Heart left ventricle (tissue), 16 donors: Measurements from ENCODE around the gene NPPC. TPM values are rescaled to one million over a fixed set of nuclear protein-coding genes. Genes with fewer than 3 reads are reported as not detected.

Experiments used
- ATAC-seq, 4 donors: fragments of 200-7000 bp; cut with Tn5 transposase; one replicate each; pipeline ENCODE4 v1.9.1; 2020 to 2022; ENCODE audit warnings: moderate library complexity in 4 of 4, mild to moderate bottlenecking in 3 of 4, moderate number of reproducible peaks in 1 of 4
- DNase-seq, 5 donors: peaks; one replicate each; pipeline ENCODE4 v3.0.0-alpha.2; 2020
- H3K27ac ChIP-seq, 12 donors: fragments of 200-600 bp; sonication (generic) in 4 of 12; one replicate each; pipeline versions ENCODE4 v1.5.0 to v1.8.0; 2016 to 2022; ENCODE audit warnings: mild to moderate bottlenecking in 2 of 12
- H3K27me3 ChIP-seq, 9 donors: fragments of 200-600 bp; sonication (generic) in 2 of 9; one replicate each; pipeline versions ENCODE4 v1.5.1 to v1.8.0; 2016 to 2022; ENCODE audit warnings: mild to moderate bottlenecking in 3 of 9
- H3K36me3 ChIP-seq, 9 donors: fragments of 200-600 bp; sonication (generic) in 2 of 9; one replicate each; pipeline versions ENCODE4 v1.5.0 to v1.8.0; 2018 to 2022; ENCODE audit warnings: mild to moderate bottlenecking in 2 of 9
- H3K4me1 ChIP-seq, 12 donors: fragments of 200-600 bp; sonication (generic) in 4 of 12; one replicate each; pipeline versions ENCODE4 v1.5.0 to v1.8.0; 2016 to 2022; ENCODE audit warnings: mild to moderate bottlenecking in 3 of 12
- H3K4me3 ChIP-seq, 12 donors: fragments of 200-600 bp; sonication (generic) in 4 of 12; one replicate each; pipeline versions ENCODE4 v1.5.0 to v1.8.0; 2017 to 2022; ENCODE audit warnings: mild to moderate bottlenecking in 9 of 12, moderate library complexity in 4 of 12
- H3K9me3 ChIP-seq, 12 donors: fragments of 200-600 bp; sonication (generic) in 4 of 12; one replicate each; pipeline versions ENCODE4 v1.5.0 to v1.8.0; 2016 to 2022; ENCODE audit warnings: mild to moderate bottlenecking in 1 of 12
- CTCF ChIP-seq, 12 donors: fragments of 200-600 bp; sonication (generic) in 4 of 12; IDR thresholded peaks; one replicate each; pipeline versions ENCODE4 v1.5.0 to v1.8.0; 2018 to 2022; ENCODE audit warnings: antibody characterized with exemption in 12 of 12, mild to moderate bottlenecking in 5 of 12
- POLR2A ChIP-seq, 2 donors: fragments of 450-650 bp; IDR thresholded peaks; one replicate each; pipeline ENCODE4 v1.6.1; 2017; ENCODE audit warnings: antibody characterized with exemption in 2 of 2, mild to moderate bottlenecking in 2 of 2, moderate library complexity in 2 of 2
- WGBS, 4 donors: extraction: QIAGEN DNeasy Blood & Tissue Kit in 2 of 4; methylation state at CpG; one replicate each; pipeline versions ENCODE4 v1.1.5 to v1.1.7; 2013 to 2018; 5-methylcytosine and 5-hydroxymethylcytosine counted together
- intact Hi-C, 10 donors: fragments of 100-400 bp; cut with DNase I; formaldehyde crosslinking; loops; one replicate each; pipeline versions ENCODE4 v1.11.1 to v1.14.2; 2022
- polyA plus RNA-seq, 2 donors: library from polyadenylated mRNA; stranded (reverse); fragments of 200-250 nt; gene quantifications; one replicate each; pipeline ENCODE4 v1.2.3, GENCODE V29; 2013
- total RNA-seq, 9 donors: library from RNA; depleted of rRNA in 2 of 9; stranded (reverse); fragments of >200 nt in 2 of 9; fragmentation: NEBNext Ultra II Directional in 3 of 9; extraction: Animal tissue kit (Norgen Biotek cat#: 25700) in 3 of 9; gene quantifications; one replicate each; pipeline versions ENCODE4 v1.1.0 to v1.2.4, GENCODE V29; 2016 to 2023
- donor health status: ischemic (EF 13 %, LVEDD 7.1; RV severe dilation, severe dysfunction).
- donor health status: healthy with polysubstance abuse.
- donor health status: DM: no; HTN: yes; CAD: no.
- donor health status: DM: no; HTN: no; CAD: no.
- donor health status: ischemic (EF 25% LVEDD 6.9; RV normal size, moderate dysfunction).
- donor health status: ischemic (EF 25% LVEDD 5.7; RV mildly dilated, moderate dysfunction).
- donor health status: healthy.
- donor health status: DM: yes; HTN: yes; CAD: no.
- donor health status: ischemic (EF 35%, LVEDD 5.7; RV mildly dilated, moderate dysfunction).
- donor health status: nonischemic (EF 11% LVEDD 7.7; RV severe dilation, severe dysfunction).
- donor health status: DM: yes; HTN: yes; CAD: no.
- donor health status: PGD.
- donor health status: ischemic (EF 29% LVEDD 5.4; RV normal size, mild dysfunction).
- donor health status: nonischemic (EF 23%, LVEDD 6.1; RV moderate dilation, normal function).

NPPC gene
- total and polyA plus RNA-seq, 11 donors = 0.42 to 7.0 (median 1.7) TPM; not detected in 2

DNA sequence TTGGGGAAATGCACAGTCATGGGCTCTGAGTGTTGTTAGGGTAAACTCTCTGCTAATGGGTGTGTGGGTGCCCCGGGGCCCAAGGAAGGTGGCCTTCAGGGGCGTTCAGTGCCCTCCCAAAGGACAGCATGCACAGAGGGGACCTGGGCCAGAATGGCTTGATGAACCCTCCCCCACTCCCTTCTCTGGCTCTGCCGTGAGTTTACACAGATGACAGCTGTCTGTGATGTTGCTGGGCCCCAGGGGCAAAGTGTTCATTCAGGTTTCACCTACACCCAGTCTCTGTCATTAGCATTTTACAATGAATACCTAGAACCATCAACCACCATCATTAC lies 3.2 kb downstream of the NPPC start:
- no peaks in the 10 kb centered on the region for H3K9me3 ChIP-seq
- intact Hi-C loops = loop anchor here in 5 of 10 donors (5.0 kb wide), 4 partner anchors 219 to 519 kb away; no protein-coding TSS in a partner anchor
- H3K4me1 ChIP-seq = peaks cover 4 to 29% (median 20%) of the 10 kb centered on the region in 12 donors
- peaks cover 9 to 63% (median 39%) of the 10 kb centered on the region in 9 donors for H3K27me3 ChIP-seq
- H3K27ac ChIP-seq = no peak overlapping the region
- no peak overlapping the region for H3K4me3 ChIP-seq
- WGBS, 4 donors = 72 to 90% (median 85%) methylated on average over 2 to 3 of the region's 3 CpGs
- no peaks in the 10 kb centered on the region for H3K36me3 ChIP-seq
- no peak for ATAC-seq
- DNase-seq = peak in 1 of 5 donors; percentile 32
- TF ChIP-seq POLR2A (IDR thresholded peaks at IDR 0.05) (no peak), CTCF (IDR thresholded peaks at IDR 0.05) (no peak)

DNA sequence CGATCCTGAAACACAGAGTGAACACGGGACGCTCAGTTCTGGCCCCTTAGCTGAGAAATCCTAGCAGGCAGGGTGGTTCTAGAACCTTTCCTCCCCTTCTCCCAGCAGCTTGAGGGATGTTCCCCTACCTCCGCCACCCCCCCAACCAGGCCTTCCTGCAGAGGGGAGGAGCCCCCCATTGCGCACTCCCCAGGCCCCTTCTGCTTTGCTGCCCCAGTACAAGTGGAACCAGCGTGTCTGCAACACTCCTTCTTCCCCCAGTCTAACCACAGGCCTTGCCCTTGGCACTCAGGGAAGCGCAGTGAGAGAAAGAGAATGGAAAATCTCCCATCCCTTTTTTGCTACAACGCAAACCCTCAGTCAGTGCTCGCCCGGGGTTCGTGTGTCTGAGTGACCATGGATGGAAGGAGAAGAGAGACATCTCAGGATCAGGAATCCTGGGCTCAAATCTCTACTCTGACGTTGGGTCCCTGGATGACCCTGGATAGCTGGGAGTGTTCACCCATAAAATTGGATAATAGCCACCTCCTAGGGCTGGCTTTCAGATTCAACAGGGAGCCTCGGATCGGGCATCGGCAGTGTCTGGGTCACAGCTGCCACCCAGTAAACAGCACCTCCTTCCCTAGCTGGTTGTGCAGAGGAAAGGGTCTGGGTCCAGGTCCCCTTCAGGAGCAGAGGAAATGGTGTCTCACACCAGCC lies 3.7 kb downstream of the NPPC start:
- H3K9me3 ChIP-seq = no peaks in the 10 kb centered on the region
- no peak for TF ChIP-seq CTCF (IDR thresholded peaks at IDR 0.05)
- no peak for TF ChIP-seq POLR2A (IDR thresholded peaks at IDR 0.05)
- H3K4me1 ChIP-seq = peaks cover 4 to 30% (median 20%) of the 10 kb centered on the region in 12 donors
- H3K36me3 ChIP-seq = no peaks in the 10 kb centered on the region
- ATAC-seq (no peak), DNase-seq (peak in 1 of 5 donors; percentile 44)
- WGBS, 4 donors = 82 to 92% (median 85%) methylated on average over 15 of the region's 15 CpGs
- H3K4me3 ChIP-seq = no peak overlapping the region
- intact Hi-C loops = loop anchor here in 5 of 10 donors (5.0 kb wide), 4 partner anchors 220 to 520 kb away; no protein-coding TSS in a partner anchor
- no peak overlapping the region for H3K27ac ChIP-seq
- peaks cover 9 to 58% (median 36%) of the 10 kb centered on the region in 9 donors for H3K27me3 ChIP-seq

GRCh38 chr2:231920795-231921194 lies 5.4 kb downstream of the NPPC start:
- no peak overlapping the region for H3K27ac ChIP-seq
- peaks cover 2 to 18% (median 8%) of the 10 kb centered on the region in 12 donors for H3K4me1 ChIP-seq
- peaks cover 5 to 42% (median 27%) of the 10 kb centered on the region in 9 donors for H3K27me3 ChIP-seq
- H3K36me3 ChIP-seq = no peaks in the 10 kb centered on the region
- TF ChIP-seq CTCF (IDR thresholded peaks at IDR 0.05) = no peak
- TF ChIP-seq POLR2A (IDR thresholded peaks at IDR 0.05) = no peak
- intact Hi-C loops = loop anchor here in 5 of 10 donors (5.0 kb wide), 4 partner anchors 222 to 522 kb away; no protein-coding TSS in a partner anchor
- ATAC-seq (no peak), DNase-seq (no peak)
- no peaks in the 10 kb centered on the region for H3K9me3 ChIP-seq
- H3K4me3 ChIP-seq = no peak overlapping the region
- 88 to 92% (median 91%) methylated on average over 5 of the region's 5 CpGs for WGBS, 4 donors

DNA sequence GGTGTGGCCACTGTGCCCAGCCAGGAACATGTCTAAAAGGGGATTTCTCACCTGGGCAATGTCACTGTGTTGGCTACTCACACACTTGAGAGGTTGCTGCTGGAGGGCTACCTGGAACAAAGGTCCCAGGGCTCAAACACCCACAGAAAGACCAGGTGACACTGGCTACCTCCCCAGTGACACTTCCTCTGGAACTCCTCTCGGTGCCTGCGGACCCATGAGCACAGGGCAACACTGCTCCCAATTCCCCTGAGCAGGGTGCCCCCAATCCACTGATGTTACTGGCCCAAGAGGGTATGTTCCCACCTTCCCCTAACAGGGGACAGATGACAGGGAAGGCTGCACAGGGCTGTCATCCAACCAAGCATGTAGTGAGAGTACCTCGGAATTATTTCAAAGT lies 5.8 kb downstream of the NPPC start:
- no peak for TF ChIP-seq POLR2A (IDR thresholded peaks at IDR 0.05)
- no peak for TF ChIP-seq CTCF (IDR thresholded peaks at IDR 0.05)
- DNase-seq = peak in 1 of 5 donors; percentile 10
- intact Hi-C loops = loop anchor here in 5 of 10 donors (5.0 kb wide), 4 partner anchors 222 to 522 kb away; no protein-coding TSS in a partner anchor
- H3K4me1 ChIP-seq = peaks cover 0 to 13% (median 4%) of the 10 kb centered on the region in 12 donors
- no peaks in the 10 kb centered on the region for H3K9me3 ChIP-seq
- 90 to 97% (median 92%) methylated on average over 3 of the region's 3 CpGs for WGBS, 4 donors
- no peak for ATAC-seq
- peaks cover under 1 to 37% (median 23%) of the 10 kb centered on the region in 9 donors for H3K27me3 ChIP-seq
- no peaks in the 10 kb centered on the region for H3K36me3 ChIP-seq
- no peak overlapping the region for H3K27ac ChIP-seq
- no peak overlapping the region for H3K4me3 ChIP-seq
